H1 (cell line): Measurements from ENCODE around the gene TMCC1. TPM values are rescaled to one million over a fixed set of nuclear protein-coding genes. Genes with fewer than 3 reads are reported as not detected.

Experiments
- ATF2 ChIP-seq: IDR thresholded peaks from 2 replicates; pipeline ENCODE4 v1.6.1; 2012; ENCODE audit warnings: low read length, inconsistent platforms
- CHD7 ChIP-seq: fragments of 300-600 bp; sonication (generic); IDR thresholded peaks from 2 replicates; pipeline ENCODE4 v1.7.1; 2012; ENCODE audit warnings: low read length, moderate library complexity, mild to moderate bottlenecking, inconsistent platforms; ENCODE audit not compliant: insufficient replicate concordance
- GTF2F1 ChIP-seq: IDR thresholded peaks from 2 replicates; pipeline ENCODE4 v1.6.1; 2012; ENCODE audit warnings: low read depth, low read length, improper control_type of control experiment, borderline replicate concordance
- HDAC2 ChIP-seq, 2 experiments: fragments of 300-600 bp in 1 of 2; sonication (generic) in 1 of 2; IDR thresholded peaks; 2 replicates each; pipeline ENCODE4 v1.6.1; 2011 to 2012; ENCODE audit warnings: low read depth in 2 of 2, low read length in 2 of 2, mild to moderate bottlenecking in 2 of 2, moderate library complexity in 2 of 2, borderline replicate concordance in 1 of 2, inconsistent platforms in 1 of 2
- JUND ChIP-seq: IDR thresholded peaks from 2 replicates; pipeline ENCODE4 v1.6.1; 2011; ENCODE audit warnings: mild to moderate bottlenecking, improper control_type of control experiment, low read length
- KDM4A ChIP-seq: IDR thresholded peaks from one replicate; pipeline ENCODE4 v1.7.1; 2012; ENCODE audit warnings: low read depth, mild to moderate bottlenecking, moderate library complexity, low read length, inconsistent platforms; ENCODE audit not compliant: severe bottlenecking
- KDM5A ChIP-seq: fragments of 200-600 bp; IDR thresholded peaks from 2 replicates; pipeline ENCODE4 v1.7.1; 2012; ENCODE audit warnings: mild to moderate bottlenecking, low read length, inconsistent platforms, mixed read lengths
- POLR2A ChIP-seq, 2 experiments: IDR thresholded peaks; 1 replicate in 1 of 2; 2 replicates in 1 of 2; pipeline ENCODE4 v1.6.1; 2011; ENCODE audit warnings: low read depth in 2 of 2, low read length in 2 of 2, mild to moderate bottlenecking in 2 of 2; ENCODE audit errors: control extremely low read depth in 1 of 2
- POLR2AphosphoS5 ChIP-seq: IDR thresholded peaks from 2 replicates; pipeline ENCODE4 v1.6.1; 2011; ENCODE audit warnings: low read depth, low read length
- SIRT6 ChIP-seq: IDR thresholded peaks from one replicate; pipeline ENCODE4 v1.7.1; 2012; ENCODE audit warnings: low read length, inconsistent platforms
- TEAD4 ChIP-seq: IDR thresholded peaks from 2 replicates; pipeline ENCODE4 v1.6.1; 2012; ENCODE audit warnings: low read depth, low read length, inconsistent platforms, mixed read lengths
- polyA plus RNA-seq, 7 experiments: library from polyadenylated mRNA; depleted of rRNA in 3 of 7; stranded (reverse) in 5 of 7; unstranded in 2 of 7; fragments of >200 nt in 5 of 7; fragments of 200-250 nt in 2 of 7; gene quantifications; 1 replicate in 5 of 7; 2 replicates in 1 of 7; 4 replicates in 1 of 7; pipeline versions ENCODE4 v1.2.1 to v1.2.3, GENCODE V29; 2011 to 2013; ENCODE audit warnings: missing spikeins in 2 of 7, mixed read lengths in 2 of 7
- total RNA-seq: library from RNA; stranded (reverse); fragmentation: NEBNext Ultra II Directional; extraction: Animal tissue kit (Norgen Biotek cat#: 25700); gene quantifications from 2 replicates; pipeline ENCODE4 v1.2.1, GENCODE V29; 2021

Gene TMCC1
- total and polyA plus RNA-seq, 2 of the 8 experiments (the other 6 are each of a cell fraction or from before 2014, with no cell fraction given) = 10.4 to 27.1 TPM

- TF ChIP-seq CHD7 (no peak), HDAC2 (IDR thresholded peaks at IDR 0.05; ENCODE audit: borderline replicate concordance in 1 of 2, low read depth in 2 of 2, low read length in 2 of 2) (no peak), TEAD4 (no peak), ATF2 (no peak), GTF2F1 (no peak), KDM5A (no peak), KDM4A (no peak), POLR2A (IDR thresholded peaks at IDR 0.05; ENCODE audit: control extremely low read depth in 1 of 2, low read depth in 2 of 2, low read length in 2 of 2) (no peak), POLR2AphosphoS5 (no peak), SIRT6 (no peak), JUND (no peak)
- TF ChIP-seq, all 59 proteins: peak for 0
These were observed 3.5 kb upstream of the TMCC1 start (continued) for GRCh38 chr3:129897026-129897425.
